Activated CD4-positive, alpha-beta T cell treated with anti-CD3 and anti-CD28 coated beads, Interleukin-2, amount 50 U/mL, for 16 hours (primary cell): ENCODE measurements around the gene TFEB.

Source experiments
- DNase-seq: peaks from one replicate; pipeline ENCODE4 v3.0.0-alpha.2; 2020

The TFEB gene

DNA sequence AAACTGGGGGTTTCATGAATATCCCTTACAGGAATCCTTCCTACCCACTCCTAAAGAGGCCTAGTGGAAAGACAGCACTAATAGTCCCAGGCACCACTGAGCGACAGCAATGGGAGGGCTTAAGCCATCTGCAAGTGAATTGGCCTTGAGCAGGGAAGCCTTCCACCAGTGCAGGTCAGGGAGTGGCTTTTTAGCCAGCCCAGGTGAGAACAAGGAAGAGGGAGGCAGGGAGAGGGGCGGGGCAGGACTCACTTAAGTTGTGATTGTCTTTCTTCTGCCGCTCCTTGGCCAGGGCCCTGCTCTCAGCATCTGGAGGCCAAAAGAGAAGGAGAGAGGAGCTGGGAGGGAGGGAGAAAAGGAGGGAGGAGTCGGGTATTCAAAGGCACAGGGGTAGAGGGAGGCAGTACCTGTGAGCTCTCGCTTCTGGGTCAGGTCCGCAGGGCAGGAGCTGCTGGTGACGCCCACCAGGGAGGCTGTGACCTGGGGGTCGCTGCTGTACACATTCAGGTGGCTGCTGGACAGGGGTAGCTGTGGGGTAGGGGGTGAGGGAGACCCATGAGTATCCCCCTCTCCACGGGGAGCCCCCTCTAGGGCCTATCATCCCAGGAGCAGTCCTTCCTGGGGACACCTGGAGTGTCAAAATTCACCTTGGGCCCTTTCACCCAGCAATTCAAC lies 47.8 kb downstream of the TFEB start:
- no peak for DNase-seq

DNA sequence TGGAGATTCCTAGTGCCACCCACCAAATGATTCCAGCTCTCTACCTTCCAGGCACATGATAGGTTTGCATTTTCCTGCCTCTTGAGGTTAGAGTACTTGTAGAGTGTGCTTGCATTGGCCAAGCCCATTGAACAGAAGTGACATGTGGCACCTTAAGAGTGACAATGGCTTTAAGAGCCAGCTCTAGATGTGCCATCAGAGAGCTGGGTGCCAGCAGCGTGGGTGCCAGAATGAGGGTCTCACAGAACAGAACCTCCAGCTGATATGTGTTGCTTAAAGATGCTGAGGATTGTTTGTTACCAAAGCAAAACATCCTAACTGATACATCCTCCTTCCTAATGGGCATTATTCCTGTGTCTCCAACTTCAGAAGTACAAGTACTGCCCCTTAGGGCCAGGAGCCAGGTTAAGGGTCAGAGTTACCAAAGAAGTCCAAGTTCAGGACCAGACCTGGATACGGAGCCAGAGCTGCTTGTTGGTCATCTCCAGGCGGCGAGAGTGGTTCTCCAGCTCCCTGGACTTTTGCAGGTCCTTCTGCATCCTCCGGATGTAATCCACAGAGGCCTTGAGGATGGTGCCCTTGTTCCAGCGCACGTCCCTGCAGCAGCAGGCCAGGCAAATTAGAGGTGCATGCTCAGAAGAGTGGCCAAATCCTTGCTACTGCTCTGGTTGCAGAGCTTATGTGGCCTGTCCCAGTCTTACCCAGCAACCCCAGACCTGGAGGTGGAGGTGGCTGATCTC lies 49.6 kb downstream of the TFEB start:
- no peak for DNase-seq

DNA sequence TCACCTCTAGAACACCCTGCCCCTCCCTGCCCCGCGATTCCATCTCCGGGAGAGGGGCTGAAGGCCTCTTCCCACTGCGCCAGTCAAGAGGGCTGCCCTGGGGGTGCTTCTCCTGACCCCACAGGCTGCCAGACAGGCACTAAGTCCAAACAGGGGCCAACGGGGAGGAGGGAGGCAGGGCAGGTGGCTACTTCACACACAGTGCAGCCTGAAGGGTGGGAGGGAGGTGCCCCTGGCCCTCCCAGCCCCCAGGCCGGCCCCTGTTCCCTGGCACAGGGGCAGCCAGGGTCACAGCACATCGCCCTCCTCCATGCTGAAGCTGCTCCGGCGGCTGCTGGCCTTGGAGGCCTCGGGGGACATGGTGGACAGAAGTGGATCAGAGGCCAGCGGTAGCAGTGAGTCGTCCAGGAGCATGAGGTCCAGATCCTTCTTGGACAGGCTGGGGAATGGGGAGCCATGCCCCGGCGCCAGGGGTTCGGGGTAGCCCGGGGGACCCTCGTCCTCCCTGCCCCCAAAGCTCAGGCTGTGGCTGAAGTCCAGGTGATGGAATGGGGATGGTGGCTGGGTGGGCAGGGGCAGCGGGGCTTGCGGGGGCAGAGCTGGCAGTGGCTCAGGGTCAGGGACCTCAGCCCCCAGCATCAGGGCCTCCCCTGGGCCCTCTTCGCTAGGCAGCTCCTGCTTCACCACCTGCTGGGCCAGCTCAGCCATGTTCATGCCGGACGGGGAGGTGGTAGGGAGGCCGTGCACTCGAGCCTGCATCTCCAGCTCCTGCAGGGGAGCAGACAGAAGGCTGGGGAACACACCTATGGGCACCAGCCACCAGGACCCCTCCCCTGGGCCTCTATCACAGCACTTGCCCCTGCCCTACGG lies 50.9 kb downstream of the TFEB start:
- DNase-seq: no peak

DNA sequence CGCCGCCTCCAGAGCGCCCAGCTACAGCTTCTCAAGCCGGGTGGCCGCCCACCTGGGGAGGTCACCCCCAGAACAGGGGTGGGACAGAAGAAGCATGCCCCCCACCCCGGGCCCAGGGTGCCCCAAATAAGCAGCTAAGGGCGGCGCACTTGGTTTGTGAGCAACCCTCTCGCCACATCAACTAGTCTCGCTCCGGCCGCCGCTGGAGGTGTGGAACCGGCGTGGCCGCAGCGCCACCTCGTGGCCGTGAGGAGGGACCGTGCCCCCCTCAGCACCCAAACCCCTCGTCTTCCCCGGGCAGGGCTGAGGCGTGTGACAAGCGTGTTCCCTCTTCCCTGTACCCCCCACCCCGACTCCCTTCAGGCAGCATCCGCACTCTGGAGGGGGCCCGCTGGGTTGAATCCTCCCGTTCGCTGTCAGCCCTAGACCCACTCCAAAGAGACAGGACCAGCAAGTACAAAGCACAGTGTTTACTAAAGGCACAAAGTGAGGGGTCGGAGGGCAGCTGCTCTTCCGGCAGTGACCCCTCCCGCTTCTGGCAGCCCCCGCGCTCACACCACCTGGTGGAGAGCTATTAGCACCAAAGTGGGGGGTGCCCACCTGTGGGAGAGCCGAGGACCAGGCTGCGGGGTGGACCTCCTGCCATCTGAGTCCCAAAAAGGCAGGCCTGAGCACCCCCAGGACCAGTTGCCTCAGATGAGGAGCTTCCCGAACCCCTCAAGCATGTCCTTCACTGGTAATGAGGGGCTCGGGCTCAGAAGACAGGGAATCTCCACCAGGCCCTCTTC lies 51.7 kb downstream of the TFEB start:
- peak; percentile 84 for DNase-seq

DNA sequence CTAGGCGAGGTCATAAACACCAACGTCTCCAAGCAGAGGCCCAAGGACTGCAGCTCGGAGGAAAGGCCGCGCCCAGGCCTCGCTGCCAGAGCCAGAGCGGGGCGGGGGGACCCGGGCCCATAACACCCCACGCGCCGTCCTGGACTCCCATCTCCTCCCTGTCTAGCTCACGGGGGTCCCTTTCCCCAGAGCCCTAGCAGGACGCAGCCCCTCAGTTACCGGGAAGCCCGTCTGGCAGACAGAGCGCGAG lies 52.2 kb downstream of the TFEB start:
- DNase-seq: no peak

DNA sequence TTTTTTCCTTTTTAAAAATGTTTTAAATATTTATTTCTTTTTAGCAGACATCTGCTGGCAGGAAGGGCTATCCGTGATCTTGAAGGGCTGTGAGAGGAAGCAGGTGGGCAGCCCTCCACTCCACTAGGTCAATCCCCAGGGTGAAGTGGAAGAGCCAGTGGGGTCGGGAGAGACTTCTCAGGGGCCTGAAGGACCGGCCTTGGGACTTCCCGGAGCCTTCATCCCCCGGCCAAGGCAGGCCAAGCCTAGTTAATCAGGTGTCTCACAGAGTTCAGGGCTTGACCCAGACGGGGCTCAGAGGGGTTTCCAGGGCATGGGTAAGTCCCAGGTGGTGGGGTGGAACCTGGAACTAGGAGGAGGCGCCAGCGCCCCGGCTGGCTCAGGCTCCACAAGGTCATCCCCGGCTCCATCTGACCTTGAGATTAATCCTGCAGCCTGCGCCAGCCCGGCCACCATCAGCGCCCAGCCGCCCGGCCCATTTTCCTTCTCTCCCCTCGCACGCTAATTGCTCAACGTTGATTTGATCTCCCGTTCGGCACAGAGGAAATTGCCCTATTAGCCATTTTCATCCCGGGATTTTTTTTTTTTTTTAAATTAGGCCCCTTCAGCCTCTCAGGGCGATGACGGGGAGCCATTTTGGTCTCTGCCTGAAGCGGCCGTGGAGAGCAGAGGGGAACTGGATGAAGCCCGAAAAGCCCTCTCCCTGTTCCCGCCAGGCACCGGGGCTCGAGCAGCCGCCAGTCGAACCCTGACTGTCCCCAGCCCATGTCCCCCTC lies 52.7 kb downstream of the TFEB start:
- no peak for DNase-seq

DNA sequence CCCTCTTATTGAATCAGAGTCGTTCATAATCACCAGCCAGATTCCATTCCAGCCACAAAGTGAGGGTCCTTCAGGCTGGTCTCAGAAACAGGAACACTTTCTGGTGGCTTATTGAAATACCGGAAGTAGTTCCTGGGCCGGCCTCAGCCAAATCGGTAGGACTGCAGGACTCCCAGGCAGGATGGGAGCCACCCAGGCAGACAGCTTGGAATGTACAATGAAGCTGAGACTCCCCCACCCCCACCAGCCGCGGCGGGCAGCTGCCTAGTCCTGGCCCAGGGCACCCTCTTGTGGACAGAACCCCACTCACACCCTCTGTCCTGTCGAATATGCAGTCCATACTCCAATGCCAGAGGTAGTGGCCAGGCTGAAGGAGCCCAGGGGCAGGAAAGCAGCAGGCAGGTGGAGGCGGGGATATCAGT lies 53.3 kb downstream of the TFEB start:
- peak; percentile 68 for DNase-seq

DNA sequence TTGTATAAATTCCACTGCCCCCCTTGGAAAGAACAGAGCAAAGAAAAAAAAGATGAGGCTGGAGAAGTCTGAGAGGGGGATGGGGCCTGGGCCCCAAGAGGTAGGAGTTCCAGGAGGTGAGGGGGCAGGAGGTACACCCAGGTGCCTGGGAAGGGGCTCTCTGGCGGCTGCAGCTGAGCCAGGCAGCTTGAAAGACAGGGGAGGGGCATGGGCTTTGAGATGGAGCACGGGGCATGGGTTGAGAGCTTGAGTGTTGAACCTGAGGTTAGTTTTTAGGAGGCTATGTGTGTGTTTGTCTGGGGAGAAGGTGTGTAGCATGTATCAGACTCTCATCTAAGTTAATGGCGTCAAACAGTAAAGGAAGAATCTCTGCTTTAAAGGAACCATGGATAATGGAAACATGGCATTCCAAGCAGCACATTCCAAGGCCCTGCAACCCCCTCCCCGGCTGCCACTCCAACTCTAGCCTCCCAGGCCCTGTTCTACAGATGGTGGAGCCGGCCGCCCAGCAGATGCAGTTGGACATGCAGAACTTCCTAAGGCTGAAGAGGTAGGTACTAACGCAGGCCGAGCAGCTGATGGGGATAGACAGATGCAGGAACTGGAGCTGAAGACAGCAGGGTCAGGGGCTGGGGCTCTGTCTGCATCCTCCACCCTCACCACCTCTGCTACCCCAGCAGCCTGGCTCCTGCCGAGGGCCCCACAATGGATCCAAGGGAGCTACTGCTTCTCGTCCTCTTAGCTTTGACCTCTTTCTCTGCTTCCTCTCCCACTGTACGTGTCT lies 55.0 kb downstream of the TFEB start:
- DNase-seq: no peak

DNA sequence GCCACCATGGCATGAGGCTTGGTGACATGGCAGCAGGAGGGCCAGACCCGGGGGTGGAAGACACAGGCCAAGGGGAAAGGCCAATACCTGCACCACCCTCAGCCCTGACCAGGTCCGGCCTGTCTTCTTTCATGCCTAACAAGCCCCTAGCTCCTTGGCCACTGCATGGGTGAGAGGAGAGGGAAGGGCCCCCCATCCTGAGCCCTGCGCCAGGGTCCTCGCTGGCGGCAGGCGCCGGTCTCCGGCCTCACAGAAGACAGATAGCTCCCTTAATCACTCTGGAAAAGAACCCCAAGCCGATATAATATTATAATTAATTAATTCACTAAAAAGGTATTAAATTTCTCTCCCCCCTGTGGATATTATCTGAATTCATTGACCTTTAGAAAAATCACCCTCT lies 55.7 kb downstream of the TFEB start:
- DNase-seq: no peak

DNA sequence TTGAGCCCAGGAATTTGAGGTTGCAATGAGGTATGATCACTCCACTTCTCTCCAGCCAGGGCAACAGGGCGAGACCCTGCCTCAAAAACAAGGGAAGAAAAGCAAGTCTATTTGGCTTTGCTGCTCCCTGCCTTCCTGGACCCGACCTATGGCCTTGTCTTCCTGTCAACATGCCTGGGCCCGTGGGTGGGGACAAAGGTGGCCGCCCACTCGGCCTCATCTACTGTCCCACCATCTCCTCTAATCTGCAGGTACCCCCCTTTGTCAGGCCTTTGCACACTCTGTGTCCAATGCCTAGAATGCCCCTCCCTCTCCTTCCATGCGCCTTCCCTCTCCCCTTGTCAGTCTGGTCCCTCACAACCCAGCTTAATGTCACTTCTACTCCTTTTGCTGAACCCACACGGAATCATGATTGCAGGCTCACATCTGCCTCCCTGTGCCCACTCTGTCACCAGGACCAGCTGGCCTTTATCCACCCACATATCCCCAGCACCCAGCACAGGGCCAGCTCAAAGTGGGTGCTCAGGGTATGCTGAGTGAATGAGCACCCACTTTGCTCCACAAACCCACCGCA lies 56.8 kb downstream of the TFEB start:
- DNase-seq: no peak

DNA sequence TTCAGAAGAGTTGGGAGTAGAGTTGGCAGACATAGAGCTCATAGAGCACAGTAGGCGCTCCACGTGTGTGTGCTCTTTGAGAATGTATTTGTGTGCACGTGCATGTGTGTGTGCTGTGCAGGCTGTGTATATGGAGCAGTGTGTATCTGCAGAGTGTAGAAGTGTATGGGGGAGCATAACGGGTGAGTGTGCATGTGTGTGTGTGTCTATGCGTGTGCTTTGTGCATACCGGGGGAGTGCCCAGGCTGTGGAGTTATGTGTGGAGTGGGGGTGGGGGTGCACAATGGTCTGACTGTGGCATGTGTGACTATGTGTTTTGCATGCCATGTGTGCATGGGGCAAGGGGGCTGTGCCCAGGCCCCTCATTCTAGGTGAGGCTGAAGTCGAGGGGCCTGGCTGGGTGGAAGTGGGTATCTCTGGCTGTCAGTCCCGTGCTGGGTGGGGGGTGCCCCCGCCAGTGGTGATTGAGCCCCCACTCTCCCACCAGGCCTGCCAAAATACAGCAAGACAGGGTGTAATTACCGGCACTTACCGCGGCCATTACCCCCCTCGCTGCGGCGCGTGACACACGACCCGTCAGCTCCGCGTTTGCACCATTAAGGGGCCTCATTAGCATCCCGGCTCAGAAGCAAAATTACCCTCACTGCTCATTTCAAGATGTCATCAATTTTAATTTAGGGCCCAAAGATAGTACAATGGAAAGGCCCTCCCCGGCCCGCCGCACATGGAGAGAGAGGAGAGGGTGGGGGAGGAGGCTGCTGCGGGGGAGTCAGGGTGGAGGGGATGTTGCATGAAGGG lies 58.1 kb downstream of the TFEB start:
- no peak for DNase-seq

DNA sequence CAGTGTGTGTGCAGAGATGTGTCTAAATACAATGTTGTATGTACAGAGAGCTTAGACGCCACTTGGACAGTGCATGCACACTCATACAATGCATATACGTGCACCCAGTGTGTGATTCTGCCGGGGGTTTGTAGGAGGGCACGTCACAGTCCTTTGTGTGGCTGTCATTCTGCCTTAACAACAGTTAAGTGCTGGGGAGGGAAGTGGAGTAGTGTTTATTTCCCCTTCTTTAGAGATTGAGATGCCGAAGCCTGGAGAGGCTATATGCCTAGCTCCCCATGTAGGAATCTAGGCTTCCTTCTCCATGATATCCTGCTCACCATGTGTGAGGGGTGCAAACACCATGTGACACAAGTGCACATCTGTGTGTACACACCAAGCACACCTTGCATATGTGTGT lies 59.0 kb downstream of the TFEB start:
- DNase-seq: no peak

DNA sequence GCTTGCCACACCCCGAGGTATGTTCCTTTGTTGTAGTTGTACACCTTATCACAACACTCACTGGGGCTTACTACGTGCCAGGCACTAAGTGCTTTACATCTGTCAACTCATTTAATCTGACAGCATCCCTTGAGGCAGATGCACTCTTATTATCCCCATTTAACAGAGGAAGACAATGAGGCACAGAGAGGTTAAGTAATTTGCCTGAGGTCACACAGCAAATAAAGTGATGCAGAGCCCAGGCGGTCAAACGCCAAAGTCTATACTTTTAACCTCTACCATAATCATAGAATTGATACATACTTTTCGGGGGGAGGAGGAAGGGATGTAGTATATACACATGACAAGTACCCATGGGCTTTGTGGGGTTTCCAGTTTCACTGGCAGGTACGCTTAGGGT lies 59.4 kb downstream of the TFEB start:
- no peak for DNase-seq

DNA sequence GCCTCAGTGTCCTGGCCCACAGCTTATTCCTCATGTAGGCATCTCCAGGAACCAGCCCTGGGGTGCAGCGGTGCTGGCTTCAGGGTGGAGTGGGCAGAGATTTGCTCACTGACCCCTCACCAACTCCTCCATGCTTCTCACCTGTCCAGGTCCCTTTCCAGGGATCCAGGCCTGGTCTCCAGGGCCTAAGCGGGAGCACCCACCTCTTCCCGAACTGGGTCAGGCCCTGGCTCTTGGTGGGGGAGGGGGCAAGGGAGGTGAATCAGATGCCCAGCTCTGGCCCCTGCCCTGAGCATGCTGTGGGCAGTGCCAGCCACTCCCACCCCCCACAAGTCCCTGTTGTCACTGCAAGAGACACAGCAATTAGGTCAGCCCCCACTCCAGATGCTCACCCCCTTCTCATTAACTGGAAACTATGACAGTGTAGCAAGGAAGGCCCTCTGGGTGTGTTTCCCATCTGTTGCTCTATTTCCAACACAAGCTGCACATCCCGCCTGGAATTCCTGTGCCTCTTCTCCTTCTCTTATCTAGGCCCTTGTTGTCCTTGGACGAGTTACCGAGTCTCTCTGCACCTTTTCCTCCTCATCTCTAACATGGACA lies 60.1 kb downstream of the TFEB start:
- DNase-seq: no peak

DNA sequence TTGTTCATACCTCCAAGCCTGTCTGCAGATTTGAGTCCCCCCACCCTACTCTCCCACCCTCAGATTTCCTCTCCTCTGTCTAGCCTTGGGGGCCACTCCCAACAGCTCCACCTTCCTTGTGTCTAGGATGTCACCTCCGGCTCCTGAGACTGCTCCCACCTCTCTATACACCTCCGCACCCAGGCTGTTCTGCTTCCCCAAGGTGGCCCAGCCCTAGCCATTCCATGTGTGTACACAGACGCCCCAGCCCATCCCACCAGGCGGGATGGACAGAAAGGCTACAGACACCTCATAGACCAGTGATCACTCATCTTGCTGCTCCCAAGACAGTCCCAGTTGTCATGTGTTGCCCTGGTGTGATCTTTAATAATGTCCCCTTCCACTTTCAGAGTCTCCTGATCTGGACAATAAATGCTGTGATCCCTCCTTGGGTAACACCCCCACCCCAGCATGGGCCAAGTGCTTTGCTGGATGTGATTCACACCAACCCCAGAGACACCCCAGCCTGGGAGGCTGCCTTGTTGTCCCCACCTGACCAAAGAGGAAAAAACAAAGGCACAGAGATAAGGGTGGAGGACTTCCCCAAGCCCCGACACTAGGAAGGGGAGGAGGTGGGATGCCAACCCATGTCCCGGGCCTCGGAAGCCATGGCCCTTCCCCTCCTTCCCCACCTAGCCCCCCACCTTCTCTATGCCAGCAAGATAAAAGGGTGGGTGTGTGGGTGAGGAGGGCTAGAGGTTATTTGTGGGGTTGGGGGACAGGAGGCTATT lies 61.0 kb downstream of the TFEB start:
- DNase-seq: no peak

DNA sequence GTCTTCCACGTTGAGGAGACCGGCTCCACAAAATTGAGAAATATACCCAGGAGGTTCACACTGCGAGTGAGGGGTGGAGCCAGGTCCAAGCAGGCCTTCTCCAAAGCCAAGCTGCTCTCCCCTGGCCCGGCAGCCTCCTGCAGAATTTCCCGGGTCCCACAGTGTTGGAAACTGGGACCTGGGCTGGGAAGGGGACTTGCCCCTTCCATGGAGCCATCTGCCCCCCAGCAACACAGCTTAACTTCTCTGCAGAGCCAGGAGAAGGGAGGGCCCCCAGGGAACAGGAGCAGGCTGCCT lies 61.8 kb downstream of the TFEB start:
- DNase-seq: no peak

DNA sequence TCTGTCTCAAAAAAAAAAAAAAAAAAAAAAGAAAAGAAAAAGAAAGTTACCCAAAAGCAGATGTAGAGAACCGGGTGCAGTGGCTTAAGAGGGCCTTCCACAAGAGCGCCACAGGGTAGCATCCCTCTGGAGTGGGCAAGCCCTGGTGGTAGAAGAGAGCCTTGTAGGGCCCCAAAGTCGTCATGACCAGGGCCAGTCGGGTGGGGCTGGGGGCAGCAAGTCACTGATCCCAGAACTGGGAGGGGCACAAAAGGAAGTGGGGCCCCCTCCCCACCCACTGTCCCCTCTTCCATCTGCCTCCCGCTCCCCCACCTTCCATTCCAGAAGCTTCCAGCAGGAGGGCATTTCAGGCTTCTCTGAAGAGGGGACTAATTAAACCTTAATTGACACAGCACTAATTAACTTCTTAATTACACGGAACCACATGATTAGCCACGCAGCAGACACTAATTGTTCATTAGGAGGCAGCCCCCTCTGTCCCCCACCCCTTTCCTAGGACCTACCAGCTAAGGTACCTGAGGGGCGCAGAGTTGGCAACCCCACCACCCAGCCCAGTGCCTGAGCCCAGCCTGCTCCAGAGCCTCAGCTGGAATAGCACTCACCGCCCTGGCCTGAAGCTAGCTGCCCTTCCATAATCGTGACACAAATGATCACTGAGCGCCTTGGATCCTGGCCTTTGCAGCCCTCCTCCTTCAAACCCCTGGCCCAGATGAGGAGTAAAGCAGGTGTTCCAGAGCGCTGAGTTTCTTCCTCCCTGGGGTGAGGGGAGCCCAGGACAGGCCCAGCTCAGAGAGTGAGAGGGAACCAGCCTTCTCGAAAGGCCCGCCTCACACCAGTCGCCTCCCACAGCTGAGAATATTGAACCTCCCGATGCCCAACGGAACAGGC lies 62.3 kb downstream of the TFEB start:
- DNase-seq: no peak

DNA sequence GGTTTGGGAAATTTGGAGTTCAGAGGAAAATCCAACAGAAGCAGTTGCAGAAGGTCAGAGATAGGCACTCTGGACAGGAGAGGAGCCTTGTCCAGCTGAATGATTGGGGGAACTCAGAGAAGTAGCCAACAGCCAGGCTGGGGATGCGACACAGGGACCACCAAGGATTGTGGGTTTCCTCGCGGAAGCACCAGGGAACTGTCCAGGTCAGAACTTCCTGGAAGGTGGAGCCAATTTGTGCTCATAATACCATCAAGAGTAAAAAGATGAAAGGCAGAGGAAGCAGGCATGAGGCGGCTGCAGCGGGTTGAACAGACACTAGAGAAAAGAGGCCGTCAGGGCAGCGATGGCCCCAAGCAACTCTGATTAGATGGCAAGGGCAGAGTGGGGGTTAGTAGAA lies 63.4 kb downstream of the TFEB start:
- DNase-seq: no peak
